ENCODE results near the gene DLX6. TPM values are rescaled to one million over a fixed set of nuclear protein-coding genes. Genes with fewer than 3 reads are reported as not detected.
A peak's percentile ranks its signal among the peaks of the same experiment; 100 is the strongest.
"Not testable (repeated sequence)": the region's sequence is repeated elsewhere in the genome, so short reads cannot be mapped to it uniquely, and the experiment has no call there.

DLX6 gene
- total RNA-seq, 1 donor from 2014 or later: 0.20 TPM

- DNase-seq: peak; percentile 34
Observed at GRCh38 chr7:97024209-97025129, 19.1 kb downstream of the DLX6 start, which contains the start of gene DLX5. TSS of gene DLX5 (minus strand) at chr7:97024831. CDS start at chr7:97024623, 208 bp downstream.

GRCh38 chr7:97025130-97025499 lies 19.8 kb downstream of the DLX6 start:
- no peak for DNase-seq

- peak; percentile 10 for DNase-seq
Observed at GRCh38 chr7:97025983-97026714, 20.8 kb downstream of the DLX6 start.

- no peak for DNase-seq
Observed at GRCh38 chr7:97026715-97027426, 21.5 kb downstream of the DLX6 start.

- peak; percentile 84 for DNase-seq
Observed at GRCh38 chr7:97027427-97028234, 22.3 kb downstream of the DLX6 start.

GRCh38 chr7:97034213-97034852 lies 29.0 kb downstream of the DLX6 start:
- DNase-seq: not testable (repeated sequence)

GRCh38 chr7:97039374-97040065 lies 34.2 kb downstream of the DLX6 start:
- no peak for DNase-seq

GRCh38 chr7:97043281-97043680 lies 37.9 kb downstream of the DLX6 start:
- no peak for DNase-seq

Small RNA genes lying within 50 kb of the gene (small RNA-seq; reads per million reads assigned to genes)
- gene RF01778 (ENCODE audit: low replicate concordance) (not detected), gene RF01887 (ENCODE audit: low replicate concordance) (not detected), gene RF01888 (ENCODE audit: low replicate concordance) (not detected)

Other genes starting within 250 kb of the DLX6 start
- 2.1 TPM for gene DLX5, start 19.3 kb downstream of the DLX6 start, total RNA-seq
- 10.9 TPM for gene SDHAF3, start 112.1 kb downstream of the DLX6 start, total RNA-seq

Measured in skin of body (tissue), 3 donors.